ENCODE results near the gene ZNF134. TPM values are rescaled to one million over a fixed set of nuclear protein-coding genes. Genes with fewer than 3 reads are reported as not detected.

The ZNF134 gene
- total RNA-seq, 1 donor, result 19.4 TPM

- no peak overlapping the region for H3K4me3 ChIP-seq (ENCODE audit: low read depth, low read length)
- no peak for DNase-seq (ENCODE audit: low read depth)
- TF ChIP-seq CTCF (IDR thresholded peaks at IDR 0.05; ENCODE audit: insufficient read depth, low read length), result no peak
Measured at GRCh38 chr19:57611113-57611512, 2.9 kb upstream of the ZNF134 start.

DNA sequence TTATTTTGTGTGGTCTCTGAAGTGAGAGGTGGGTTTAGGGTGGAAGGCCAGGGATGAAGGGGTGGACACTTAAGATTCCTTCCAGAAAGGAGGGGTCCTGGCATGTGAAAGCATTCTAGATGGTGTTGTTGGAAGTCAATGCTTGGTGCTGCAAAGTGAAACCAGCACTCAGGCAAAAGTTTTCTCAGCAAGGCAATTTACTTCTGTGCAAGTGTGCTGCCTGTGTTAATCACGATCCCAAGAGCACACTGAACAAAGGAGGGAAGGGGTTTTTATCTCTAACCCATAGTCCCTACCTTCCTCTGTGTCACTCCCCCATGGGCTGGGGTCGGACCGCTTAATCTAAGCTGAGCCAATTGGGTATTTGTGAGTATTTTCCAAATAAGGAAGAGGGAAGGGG, 1.3 kb downstream of the ZNF134 start:
- DNase-seq (ENCODE audit: low read depth), result no peak
- TF ChIP-seq CTCF (IDR thresholded peaks at IDR 0.05; ENCODE audit: insufficient read depth, low read length), result no peak
- peak overlapping the region; percentile 98 for H3K4me3 ChIP-seq (ENCODE audit: low read depth, low read length)

- TF ChIP-seq CTCF (IDR thresholded peaks at IDR 0.05; ENCODE audit: insufficient read depth, low read length), result no peak
- peak; percentile 9 for DNase-seq (ENCODE audit: low read depth)
- H3K4me3 ChIP-seq (ENCODE audit: low read depth, low read length), result no peak overlapping the region
Measured at GRCh38 chr19:57620673-57621348, 6.8 kb downstream of the ZNF134 start.

GRCh38 chr19:57623091-57623490, 9.0 kb downstream of the ZNF134 start:
- DNase-seq (ENCODE audit: low read depth), result no peak
- TF ChIP-seq CTCF (IDR thresholded peaks at IDR 0.05; ENCODE audit: insufficient read depth, low read length), result no peak
- H3K4me3 ChIP-seq (ENCODE audit: low read depth, low read length), result no peak overlapping the region

GRCh38 chr19:57632987-57633831, 19.2 kb downstream of the ZNF134 start, which contains the start of gene ZNF211:
TSS of gene ZNF211 (plus strand) at chr19:57633168. CDS start at chr19:57633347, 179 bp downstream.
- peak; percentile 93 for DNase-seq (ENCODE audit: low read depth)
- H3K4me3 ChIP-seq (ENCODE audit: low read depth, low read length), result peak within 1 kb of the TSS; percentile 87
- TF ChIP-seq CTCF (IDR thresholded peaks at IDR 0.05; ENCODE audit: insufficient read depth, low read length), result no peak

DNA sequence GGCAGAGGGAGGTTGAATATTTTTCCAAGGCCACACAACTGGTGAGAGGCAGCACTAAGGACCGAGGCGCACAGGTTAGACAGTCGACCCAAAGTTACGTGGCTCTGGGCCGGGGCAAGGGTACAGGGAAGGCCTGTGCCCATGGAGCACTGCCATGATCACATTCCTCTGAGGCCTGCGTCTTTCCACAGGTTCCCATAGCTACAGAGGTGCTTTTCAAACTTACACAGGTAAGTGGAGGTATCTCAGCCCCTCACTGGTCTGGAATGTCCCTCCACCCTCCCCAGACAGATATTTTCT, 19.7 kb downstream of the ZNF134 start:
- H3K4me3 ChIP-seq (ENCODE audit: low read depth, low read length), result peak overlapping the region; percentile 87
- no peak for TF ChIP-seq CTCF (IDR thresholded peaks at IDR 0.05; ENCODE audit: insufficient read depth, low read length)
- DNase-seq (ENCODE audit: low read depth), result no peak

Data from fibroblast of the aortic adventitia (primary cell).